IPS DF 6.9 (cell line): ENCODE data around the gene DSTYK.

ENCODE experiments used
- DNase-seq: peaks from one replicate; pipeline ENCODE4 v3.0.0-alpha.2; 2013; ENCODE audit warnings: low read depth, low spot score
- H3K27ac ChIP-seq: one replicate; pipeline ENCODE4 v1.5.1; 2013; ENCODE audit warnings: low read length, control low read depth
- H3K27me3 ChIP-seq: 2 replicates; pipeline ENCODE4 v1.6.1; 2013; ENCODE audit warnings: mild to moderate bottlenecking, low read length; ENCODE audit not compliant: control insufficient read depth, insufficient read depth
- H3K36me3 ChIP-seq: 2 replicates; pipeline ENCODE4 v1.6.1; 2013; ENCODE audit warnings: low read length; ENCODE audit not compliant: control insufficient read depth, insufficient read depth
- H3K4me1 ChIP-seq: 2 replicates; pipeline ENCODE4 v1.6.1; 2013; ENCODE audit warnings: low read length; ENCODE audit not compliant: control insufficient read depth, insufficient read depth
- H3K4me3 ChIP-seq: 2 replicates; pipeline ENCODE4 v1.5.1; 2013; ENCODE audit warnings: mild to moderate bottlenecking, low read length
- H3K9me3 ChIP-seq: 2 replicates; pipeline ENCODE4 v1.6.1; 2013; ENCODE audit warnings: low read length, inconsistent platforms; ENCODE audit not compliant: control insufficient read depth, insufficient read depth
- WGBS: extraction: QIAGEN DNeasy Blood & Tissue Kit; methylation state at CpG from one replicate; pipeline ENCODE4 v1.1.7; 2013; ENCODE audit warnings: mixed read lengths, missing lambda C conversion rate; ENCODE audit not compliant: insufficient read length, insufficient coverage; 5-methylcytosine and 5-hydroxymethylcytosine counted together

DSTYK gene, protein sequence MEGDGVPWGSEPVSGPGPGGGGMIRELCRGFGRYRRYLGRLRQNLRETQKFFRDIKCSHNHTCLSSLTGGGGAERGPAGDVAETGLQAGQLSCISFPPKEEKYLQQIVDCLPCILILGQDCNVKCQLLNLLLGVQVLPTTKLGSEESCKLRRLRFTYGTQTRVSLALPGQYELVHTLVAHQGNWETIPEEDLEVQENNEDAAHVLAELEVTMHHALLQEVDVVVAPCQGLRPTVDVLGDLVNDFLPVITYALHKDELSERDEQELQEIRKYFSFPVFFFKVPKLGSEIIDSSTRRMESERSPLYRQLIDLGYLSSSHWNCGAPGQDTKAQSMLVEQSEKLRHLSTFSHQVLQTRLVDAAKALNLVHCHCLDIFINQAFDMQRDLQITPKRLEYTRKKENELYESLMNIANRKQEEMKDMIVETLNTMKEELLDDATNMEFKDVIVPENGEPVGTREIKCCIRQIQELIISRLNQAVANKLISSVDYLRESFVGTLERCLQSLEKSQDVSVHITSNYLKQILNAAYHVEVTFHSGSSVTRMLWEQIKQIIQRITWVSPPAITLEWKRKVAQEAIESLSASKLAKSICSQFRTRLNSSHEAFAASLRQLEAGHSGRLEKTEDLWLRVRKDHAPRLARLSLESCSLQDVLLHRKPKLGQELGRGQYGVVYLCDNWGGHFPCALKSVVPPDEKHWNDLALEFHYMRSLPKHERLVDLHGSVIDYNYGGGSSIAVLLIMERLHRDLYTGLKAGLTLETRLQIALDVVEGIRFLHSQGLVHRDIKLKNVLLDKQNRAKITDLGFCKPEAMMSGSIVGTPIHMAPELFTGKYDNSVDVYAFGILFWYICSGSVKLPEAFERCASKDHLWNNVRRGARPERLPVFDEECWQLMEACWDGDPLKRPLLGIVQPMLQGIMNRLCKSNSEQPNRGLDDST

DNA sequence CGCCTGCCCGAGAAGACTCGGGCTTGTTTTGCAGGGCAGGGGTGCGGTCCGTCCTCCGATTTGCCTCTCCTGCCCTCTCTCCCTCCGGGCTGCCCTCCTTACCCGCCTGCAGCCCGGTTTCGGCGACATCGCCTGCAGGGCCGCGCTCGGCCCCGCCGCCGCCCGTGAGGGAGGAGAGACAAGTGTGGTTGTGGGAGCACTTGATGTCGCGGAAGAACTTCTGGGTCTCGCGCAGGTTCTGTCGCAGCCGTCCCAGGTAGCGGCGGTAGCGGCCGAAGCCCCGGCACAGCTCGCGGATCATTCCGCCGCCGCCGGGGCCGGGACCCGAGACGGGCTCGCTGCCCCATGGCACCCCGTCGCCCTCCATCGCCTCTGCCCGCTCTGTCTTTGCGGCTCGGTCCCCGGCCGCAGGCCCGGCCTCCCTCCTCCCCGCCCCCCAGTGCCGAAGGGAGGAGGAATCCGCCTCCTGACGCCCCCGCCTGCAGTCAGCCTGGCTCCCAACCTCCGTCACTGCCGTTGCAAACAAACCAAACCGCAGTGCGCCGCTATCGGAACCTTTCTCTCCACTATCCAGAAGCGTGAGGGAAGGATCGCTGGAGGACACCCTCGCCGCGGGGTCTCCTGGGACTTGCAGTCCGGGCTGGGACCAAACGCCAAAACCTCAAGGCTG is at the start of gene DSTYK:
TSS of gene DSTYK (minus strand) at position 534 of the 670 bp plus-strand sequence. CDS start at position 367, 167 bp downstream.
- Histone ChIP-seq H3K36me3 (no peaks in the 10 kb centered on the region), H3K4me3 (peak within 1 kb of the TSS; percentile 62; the same call in 1 of the 2 replicates), H3K27me3 (no peaks in the 10 kb centered on the region), H3K9me3 (no peaks in the 10 kb centered on the region), H3K4me1 (no peaks in the 10 kb centered on the region), H3K27ac (no peak within 1 kb of the TSS)
- DNase-seq = peak; percentile 92
- WGBS = no CpG with 5 or more reads among the region's 67 CpGs

DNA sequence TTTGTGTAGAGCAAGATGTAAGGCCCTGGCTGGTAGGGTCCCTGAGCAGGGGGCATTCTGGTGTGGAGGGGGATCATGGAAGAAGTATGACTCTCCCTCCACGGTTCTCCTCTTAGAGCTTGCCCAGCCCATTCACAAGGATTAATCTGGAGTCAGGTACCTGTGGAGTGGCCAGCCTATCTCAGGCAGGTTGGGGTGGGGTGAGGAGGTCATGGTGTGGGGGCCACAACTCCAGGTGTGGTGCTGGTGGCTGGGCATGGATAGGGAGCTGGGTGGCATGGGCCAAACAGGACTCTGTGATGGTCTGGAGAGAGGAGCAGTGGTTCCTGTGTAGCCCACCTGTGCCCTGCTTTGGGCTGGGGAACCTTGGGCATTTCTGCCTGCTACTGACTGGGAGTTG is 48.5 kb upstream of the DSTYK start:
- no peaks in the 10 kb centered on the region; the same call in 1 of the 2 replicates for H3K36me3 ChIP-seq
- no CpG with 5 or more reads among the region's 1 CpG for WGBS
- no peak for DNase-seq
- peaks cover 13% of the 10 kb centered on the region; the same call in 1 of the 2 replicates for H3K4me1 ChIP-seq
- H3K27ac ChIP-seq = no peak overlapping the region
- H3K27me3 ChIP-seq = no peaks in the 10 kb centered on the region
- H3K9me3 ChIP-seq = no peaks in the 10 kb centered on the region
- H3K4me3 ChIP-seq = no peak overlapping the region

DNA sequence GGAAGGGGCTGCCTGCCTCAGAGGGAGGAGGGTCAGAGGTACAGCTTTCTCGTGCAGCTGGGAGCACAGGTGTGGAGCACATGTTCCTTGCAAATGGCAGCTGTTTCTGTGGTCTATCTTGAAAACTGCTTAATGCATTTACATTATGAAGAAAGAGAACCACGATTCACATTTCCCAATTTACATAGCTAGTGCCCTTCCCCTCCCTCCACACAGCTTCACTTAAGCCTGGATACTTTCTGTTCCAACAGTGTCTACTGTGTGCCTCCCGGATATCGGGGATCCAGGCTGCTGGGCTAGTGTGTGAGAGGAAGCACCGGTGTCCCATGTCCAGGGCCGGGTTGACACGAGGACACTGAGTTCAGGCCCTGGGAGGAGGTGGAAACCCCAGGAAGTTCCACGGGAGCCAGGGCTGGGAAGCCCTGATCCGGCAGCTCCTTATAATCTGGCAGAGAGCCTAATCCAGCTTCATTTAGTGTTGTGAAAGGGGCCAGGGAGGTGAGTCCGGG is 47.9 kb upstream of the DSTYK start:
- Histone ChIP-seq H3K4me1 (peaks cover 13% of the 10 kb centered on the region; the same call in 1 of the 2 replicates), H3K9me3 (no peaks in the 10 kb centered on the region), H3K36me3 (no peaks in the 10 kb centered on the region; the same call in 1 of the 2 replicates), H3K27ac (no peak overlapping the region), H3K4me3 (no peak overlapping the region), H3K27me3 (no peaks in the 10 kb centered on the region)
- DNase-seq = no peak
- no CpG with 5 or more reads among the region's 10 CpGs for WGBS

DNA sequence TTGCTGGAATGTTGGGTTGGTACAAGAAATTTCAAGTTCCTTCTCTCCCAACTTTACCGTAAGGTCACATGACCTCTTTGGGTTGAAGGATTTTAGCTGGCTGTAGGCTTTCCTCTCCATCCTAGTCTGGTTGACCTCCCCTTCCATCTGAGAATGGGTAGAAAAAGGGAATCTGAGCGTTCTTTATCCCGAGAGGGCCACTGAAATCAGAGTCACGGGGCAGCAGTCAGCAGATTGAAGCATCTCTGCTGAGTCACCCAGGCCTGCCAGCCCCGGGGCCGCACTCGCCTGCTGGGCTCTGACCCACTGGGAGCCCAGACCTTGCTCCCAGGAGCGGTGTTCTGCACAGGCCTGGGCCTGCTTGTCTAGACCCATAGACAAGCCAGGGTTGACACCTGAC is 47.2 kb upstream of the DSTYK start:
- H3K27ac ChIP-seq = no peak overlapping the region
- H3K9me3 ChIP-seq = no peaks in the 10 kb centered on the region
- no peak for DNase-seq
- WGBS = no CpG with 5 or more reads among the region's 8 CpGs
- no peak overlapping the region for H3K4me3 ChIP-seq
- H3K27me3 ChIP-seq = no peaks in the 10 kb centered on the region
- peaks cover 13% of the 10 kb centered on the region; the same call in 1 of the 2 replicates for H3K4me1 ChIP-seq
- no peaks in the 10 kb centered on the region; the same call in 1 of the 2 replicates for H3K36me3 ChIP-seq

DNA sequence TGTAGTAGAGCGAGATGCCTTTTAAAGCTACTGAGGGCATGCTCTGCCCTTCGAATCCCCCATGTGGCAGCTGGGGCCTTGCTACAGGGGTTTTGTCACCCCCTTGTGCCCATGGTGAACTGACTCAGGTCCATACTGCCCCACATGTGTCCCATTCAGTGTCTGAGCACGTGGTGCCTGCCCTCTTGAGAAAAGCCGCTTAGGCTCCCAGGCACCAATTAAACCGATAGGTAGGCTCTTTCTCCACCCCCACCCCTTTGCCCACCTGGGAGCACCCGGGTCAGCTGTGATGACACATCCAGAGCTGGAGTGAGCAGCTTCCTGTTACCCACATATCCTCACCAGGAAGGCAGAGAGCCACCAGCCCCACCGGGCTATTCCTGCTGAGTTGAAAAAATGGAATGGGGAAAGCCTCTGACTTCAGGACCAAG is 46.8 kb upstream of the DSTYK start:
- H3K27me3 ChIP-seq = no peaks in the 10 kb centered on the region
- no peaks in the 10 kb centered on the region for H3K9me3 ChIP-seq
- no CpG with 5 or more reads among the region's 7 CpGs for WGBS
- no peak overlapping the region for H3K27ac ChIP-seq
- peaks cover 13% of the 10 kb centered on the region; the same call in 1 of the 2 replicates for H3K4me1 ChIP-seq
- no peak for DNase-seq
- H3K4me3 ChIP-seq = no peak overlapping the region
- no peaks in the 10 kb centered on the region; the same call in 1 of the 2 replicates for H3K36me3 ChIP-seq

DNA sequence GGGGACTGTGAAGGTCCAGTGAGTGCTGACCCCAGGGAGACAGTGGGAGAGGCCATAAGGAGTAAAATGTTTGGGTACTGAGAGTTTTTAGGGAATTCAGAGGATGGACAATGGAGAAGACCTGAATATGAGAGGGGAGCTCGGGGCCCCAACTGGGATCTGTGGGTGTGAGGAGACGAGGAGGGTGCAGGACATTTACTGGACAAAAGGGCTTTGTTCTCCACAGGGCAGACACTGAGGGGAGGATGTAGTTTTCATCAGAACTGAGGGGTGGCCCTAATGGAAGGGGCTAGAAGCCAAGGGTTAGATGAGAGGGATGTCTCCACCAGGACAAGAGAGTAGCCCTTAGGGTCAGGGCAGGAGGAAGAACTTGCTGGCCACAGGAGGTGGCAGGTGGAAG is 46.2 kb upstream of the DSTYK start:
- Histone ChIP-seq H3K4me1 (peaks cover 10% of the 10 kb centered on the region; the same call in 1 of the 2 replicates), H3K4me3 (no peak overlapping the region), H3K27me3 (no peaks in the 10 kb centered on the region), H3K9me3 (no peaks in the 10 kb centered on the region), H3K27ac (no peak overlapping the region), H3K36me3 (no peaks in the 10 kb centered on the region)
- no peak for DNase-seq
- no CpG with 5 or more reads among the region's 2 CpGs for WGBS

DNA sequence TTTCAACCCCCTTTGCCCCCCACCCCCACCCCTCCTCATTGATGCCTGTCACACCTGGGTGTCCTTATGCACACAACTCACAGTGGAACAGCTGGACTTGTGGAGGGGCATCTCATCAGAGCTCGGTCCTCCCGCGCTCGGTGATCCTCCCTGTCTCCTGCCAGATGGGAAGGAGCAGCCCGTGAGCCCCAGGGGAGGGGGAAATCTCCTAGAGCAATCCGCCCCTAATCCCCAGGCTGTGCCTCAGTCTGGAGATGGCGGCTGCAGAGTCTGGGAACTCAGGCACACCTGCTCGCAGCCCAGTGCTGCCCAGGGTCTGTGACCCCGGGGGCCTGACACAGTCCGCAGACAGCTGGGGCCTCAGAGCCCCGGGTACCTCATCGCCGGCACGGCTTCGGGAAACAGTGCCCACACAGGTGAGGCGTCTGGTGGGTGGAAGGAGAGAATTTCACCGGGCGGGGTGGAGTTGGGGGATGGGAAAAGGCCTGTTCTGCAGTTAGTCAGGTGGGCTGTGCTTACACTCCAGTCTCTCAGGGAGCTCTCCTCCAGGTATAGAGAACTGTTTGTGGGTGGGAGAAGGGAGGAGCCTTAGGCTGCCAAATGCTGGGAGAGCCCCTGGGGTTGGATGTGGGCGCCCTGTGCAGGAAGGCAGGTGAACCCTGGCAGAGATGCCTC is 45.6 kb upstream of the DSTYK start:
- H3K9me3 ChIP-seq = no peaks in the 10 kb centered on the region
- H3K27ac ChIP-seq = no peak overlapping the region
- DNase-seq = no peak
- no CpG with 5 or more reads among the region's 19 CpGs for WGBS
- no peak overlapping the region for H3K4me3 ChIP-seq
- H3K4me1 ChIP-seq = peaks cover 8% of the 10 kb centered on the region; the same call in 1 of the 2 replicates
- H3K27me3 ChIP-seq = no peaks in the 10 kb centered on the region
- no peaks in the 10 kb centered on the region for H3K36me3 ChIP-seq

DNA sequence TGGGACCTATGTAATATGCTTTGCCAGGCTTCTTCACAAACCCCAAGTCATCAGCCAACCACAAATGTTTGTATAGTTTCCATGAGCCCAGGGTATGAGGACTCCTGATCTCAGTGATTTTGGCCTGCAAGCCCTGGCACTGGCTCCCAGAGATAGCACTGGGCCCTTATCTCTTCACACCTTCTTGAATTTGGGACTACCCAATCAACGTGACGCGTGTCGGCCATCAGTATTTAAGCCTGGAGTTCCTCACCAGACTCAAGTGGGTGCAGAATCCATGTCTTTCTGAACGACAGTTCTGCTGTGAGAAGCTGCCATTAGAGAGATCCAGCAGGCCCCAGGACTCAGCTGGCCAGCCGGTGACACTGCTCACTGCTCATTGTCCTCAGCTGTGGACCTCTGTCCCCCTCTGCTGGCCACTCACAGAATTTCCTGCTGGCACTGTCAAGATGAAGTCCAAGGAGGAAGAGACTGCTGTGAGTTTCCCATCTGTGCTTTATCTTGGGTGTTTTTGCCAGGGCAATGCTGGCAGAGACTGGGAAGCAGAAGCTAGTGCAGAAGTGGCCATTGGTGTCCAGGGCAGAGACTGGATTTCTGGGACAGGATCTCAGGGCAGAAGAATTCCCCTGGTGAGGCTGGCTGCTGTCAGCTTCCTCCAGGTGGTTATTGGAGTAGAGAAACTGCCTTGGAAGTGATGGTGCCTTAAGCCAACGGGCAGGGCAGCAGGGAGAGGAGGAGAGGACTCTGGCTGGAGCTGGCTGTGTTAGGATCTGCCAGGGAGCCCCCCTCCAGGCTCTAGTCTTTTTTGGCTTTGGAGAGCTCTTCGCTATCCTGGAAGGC is 44.7 kb upstream of the DSTYK start:
- DNase-seq = peak; percentile 64
- Histone ChIP-seq H3K27me3 (no peaks in the 10 kb centered on the region), H3K36me3 (no peaks in the 10 kb centered on the region), H3K9me3 (no peaks in the 10 kb centered on the region), H3K4me1 (peaks cover 6% of the 10 kb centered on the region; the same call in 1 of the 2 replicates), H3K27ac (no peak overlapping the region), H3K4me3 (no peak overlapping the region)
- WGBS = no CpG with 5 or more reads among the region's 8 CpGs

DNA sequence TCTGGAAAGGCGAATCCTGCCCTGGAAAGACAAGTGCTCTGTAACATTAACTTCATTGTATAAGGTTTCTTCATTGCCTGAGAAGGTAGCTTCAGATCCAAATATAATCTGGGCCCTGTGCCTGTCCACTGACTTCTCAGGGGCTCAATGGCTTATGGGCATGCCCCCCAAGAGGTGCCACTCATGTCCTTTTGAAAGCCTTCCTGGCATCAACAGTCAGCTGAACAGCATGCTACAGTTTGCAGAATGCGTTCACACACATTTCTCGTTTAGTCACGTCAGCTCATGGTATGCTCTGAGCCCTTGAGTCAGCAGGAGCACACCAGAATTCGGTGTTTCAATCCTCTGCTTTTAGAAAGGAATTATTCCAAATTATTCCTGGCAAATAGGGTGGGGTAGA is 40.1 kb upstream of the DSTYK start:
- no peak for DNase-seq
- H3K9me3 ChIP-seq = no peaks in the 10 kb centered on the region
- no CpG with 5 or more reads among the region's 5 CpGs for WGBS
- H3K36me3 ChIP-seq = no peaks in the 10 kb centered on the region
- no peak overlapping the region for H3K27ac ChIP-seq
- H3K27me3 ChIP-seq = no peaks in the 10 kb centered on the region
- 0 out of 2 replicates have a peak, but pooled peaks cover 2% of the 10 kb centered on the region for H3K4me1 ChIP-seq
- no peak overlapping the region for H3K4me3 ChIP-seq
